COLO668 (cell line): Measurements from ENCODE around the gene DCLK3.
A peak's percentile ranks its signal among the peaks of the same experiment; 100 is the strongest.

ENCODE experiments used
- DNase-seq: peaks from one replicate; lab custom pipeline; 2025; ENCODE audit not compliant: unreplicated experiment; lab: John Stamatoyannopoulos, UW

Gene DCLK3, protein sequence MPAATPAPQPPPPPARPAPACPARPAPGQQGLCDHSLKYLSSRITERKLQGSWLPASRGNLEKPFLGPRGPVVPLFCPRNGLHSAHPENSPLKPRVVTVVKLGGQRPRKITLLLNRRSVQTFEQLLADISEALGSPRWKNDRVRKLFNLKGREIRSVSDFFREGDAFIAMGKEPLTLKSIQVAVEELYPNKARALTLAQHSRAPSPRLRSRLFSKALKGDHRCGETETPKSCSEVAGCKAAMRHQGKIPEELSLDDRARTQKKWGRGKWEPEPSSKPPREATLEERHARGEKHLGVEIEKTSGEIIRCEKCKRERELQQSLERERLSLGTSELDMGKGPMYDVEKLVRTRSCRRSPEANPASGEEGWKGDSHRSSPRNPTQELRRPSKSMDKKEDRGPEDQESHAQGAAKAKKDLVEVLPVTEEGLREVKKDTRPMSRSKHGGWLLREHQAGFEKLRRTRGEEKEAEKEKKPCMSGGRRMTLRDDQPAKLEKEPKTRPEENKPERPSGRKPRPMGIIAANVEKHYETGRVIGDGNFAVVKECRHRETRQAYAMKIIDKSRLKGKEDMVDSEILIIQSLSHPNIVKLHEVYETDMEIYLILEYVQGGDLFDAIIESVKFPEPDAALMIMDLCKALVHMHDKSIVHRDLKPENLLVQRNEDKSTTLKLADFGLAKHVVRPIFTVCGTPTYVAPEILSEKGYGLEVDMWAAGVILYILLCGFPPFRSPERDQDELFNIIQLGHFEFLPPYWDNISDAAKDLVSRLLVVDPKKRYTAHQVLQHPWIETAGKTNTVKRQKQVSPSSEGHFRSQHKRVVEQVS

DNA sequence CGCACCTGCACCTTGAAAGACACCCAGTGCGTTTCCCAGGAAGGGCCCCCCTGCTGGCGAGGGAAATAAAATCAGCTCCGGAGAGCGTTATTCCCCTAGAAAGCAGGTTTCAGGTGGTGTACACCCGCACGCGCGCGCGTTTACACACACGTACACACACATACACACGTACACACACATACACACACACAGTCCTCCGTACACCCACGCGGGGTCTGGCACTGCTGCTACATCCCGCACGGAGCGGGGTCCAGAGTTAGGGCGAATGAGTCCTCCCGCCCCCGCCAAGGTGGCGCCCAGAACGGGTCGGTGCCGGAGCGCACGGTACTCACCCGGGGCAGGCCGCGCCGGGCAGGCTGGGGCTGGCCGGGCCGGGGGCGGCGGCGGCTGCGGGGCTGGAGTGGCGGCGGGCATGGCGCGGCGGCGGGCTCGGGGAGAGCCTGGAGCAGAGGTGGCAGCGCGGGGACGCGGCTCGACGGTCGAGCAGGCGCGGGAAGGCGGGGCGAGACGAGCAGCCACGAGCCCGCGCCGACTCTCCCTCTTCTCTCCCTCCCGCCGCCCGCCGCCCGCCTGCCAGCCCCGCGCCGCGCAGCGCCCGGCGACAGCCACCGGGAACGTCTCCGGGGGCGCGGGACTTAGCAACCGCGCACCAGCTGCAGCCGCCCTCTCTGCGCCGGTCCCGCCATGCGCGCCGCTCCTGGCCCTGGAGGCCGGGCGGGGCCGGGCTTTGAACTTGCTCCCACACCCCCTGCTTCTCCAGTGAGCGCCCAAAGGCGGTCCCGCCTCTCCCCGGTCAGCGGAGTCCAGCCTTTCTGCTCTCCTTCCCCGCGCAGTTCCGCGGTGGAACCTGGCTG, at the start of gene DCLK3:
DCLK3 (minus strand) TSS at position 704 of the 854 bp plus-strand sequence; CDS start at position 414, 290 bp downstream.
- DNase-seq = peak; percentile 51

DNA sequence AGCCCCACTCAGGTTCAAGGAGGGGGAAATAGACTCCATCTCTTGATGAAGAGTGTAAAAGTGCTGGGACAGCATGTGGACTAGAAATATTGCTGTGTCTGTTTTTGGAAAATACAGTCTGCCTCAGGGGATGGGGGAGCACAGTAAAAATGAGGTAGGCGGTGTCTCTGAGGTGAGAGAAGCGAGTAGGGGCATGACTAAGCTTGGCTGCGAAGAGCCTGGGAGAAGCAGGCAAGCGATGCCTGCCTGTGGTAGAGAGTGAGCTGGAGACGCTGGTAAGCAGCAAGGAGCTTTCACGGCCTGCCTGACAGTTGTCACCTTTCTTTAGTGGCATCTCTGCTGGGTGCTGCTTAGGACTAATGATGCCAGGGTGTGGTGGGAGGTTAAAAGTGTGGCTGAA, 49.0 kb upstream of the DCLK3 start:
- DNase-seq = no peak

DNA sequence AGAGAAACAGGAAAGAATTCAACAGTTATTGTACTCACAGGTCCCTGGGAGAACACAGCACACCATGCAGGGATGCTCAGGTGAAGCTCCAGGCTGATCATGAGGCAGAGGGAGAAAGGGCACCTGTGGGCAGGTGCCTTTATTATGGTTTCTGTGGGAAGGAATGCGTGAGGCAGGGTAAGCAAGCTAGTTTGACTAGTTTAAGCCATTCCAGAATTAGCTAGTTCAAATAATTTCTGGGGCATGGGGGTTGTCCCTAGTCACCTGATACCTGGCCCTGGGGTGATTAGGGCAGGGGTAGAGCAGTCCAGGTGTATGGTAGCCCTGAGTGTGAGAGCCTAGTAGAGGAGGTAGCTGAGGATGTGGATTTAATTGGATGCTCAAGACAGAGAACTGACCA, 47.9 kb upstream of the DCLK3 start:
- DNase-seq = no peak

DNA sequence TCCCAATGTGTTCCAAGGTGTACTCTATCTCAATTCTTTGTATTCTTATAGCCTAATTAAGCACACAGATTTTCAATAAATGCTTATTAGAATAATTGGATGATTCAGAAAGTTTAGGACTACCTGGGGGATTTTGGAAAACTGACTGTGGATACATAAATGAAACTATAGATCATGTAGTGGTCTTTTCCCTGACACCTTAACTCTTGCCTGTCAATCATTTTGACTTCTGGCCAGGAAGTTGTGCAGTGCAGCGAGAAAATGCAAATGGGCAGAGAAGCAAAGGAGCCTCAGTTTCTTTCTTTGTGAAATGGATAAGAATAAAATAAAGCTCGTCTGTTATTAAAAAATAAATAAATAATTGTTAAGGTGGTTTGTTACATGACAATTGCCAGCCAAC, 47.4 kb upstream of the DCLK3 start:
- no peak for DNase-seq

DNA sequence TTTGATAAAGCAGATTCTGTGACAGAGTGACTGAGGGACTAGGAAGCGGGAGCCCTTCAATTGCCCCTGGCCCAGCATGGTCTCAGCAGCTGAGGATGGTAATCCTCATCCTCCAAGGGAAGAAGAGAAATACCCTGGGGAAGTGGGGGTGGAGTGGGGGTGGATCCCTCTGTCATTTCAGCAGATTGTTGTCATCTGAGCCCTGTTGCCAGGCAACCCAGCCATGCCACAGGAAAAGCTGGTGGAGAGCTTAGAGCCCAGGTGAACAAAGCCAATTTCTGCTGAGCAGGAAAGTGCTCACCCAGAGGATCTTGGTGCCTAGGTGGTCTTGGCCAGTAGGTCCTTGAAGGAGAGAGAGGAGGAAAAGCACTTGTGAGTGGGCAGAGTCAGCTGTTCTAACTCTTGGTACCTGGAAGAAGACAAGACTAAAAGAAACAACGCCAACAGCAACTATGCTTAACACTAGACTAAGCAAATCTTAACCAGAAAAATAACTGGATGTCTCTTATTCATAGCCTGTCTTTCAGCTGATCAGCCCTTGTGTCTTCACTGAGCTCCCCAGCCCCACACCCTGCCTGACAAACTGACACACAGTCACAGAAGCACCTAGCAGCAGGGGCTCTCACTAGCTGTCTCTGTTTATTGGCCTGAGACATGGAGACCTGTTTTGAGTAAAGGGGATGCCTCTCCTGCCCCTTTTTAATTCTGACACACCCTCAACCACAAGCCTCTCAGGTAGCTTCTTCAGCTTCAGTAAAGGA, 40.1 kb upstream of the DCLK3 start:
- peak; percentile 74 for DNase-seq

DNA sequence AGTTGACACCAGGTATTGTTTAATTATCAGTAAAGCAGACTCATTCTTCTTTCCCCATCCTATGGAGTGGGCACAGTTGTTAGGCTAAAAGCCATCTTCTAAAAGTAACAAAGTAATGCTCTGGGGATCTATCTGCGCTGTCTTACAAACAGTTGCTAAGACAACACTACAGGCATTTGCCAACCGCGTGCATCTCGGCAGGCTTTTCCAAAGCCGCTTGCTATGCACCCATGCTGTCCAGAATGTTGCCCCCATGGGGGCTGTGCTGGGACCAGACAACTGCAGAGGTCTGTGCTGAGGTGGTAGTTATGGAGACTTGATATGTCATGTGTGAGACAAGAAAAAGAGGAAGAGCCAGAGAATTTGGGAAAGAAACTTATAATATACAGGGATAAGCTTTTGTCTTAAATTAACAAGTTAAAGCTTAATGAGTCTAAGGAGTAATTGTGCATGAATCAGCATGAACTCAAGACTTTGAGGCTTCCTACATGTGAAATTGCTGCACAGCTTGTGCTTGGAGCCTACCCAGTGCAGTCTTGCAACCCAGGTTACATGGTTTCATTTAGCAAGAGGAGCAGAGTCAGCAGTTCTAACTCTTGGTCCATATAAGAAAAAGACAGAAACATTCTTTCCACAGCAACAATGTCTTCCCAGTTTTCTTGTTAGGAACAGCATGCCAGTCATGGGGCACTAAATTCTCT, 38.9 kb upstream of the DCLK3 start:
- DNase-seq = no peak

DNA sequence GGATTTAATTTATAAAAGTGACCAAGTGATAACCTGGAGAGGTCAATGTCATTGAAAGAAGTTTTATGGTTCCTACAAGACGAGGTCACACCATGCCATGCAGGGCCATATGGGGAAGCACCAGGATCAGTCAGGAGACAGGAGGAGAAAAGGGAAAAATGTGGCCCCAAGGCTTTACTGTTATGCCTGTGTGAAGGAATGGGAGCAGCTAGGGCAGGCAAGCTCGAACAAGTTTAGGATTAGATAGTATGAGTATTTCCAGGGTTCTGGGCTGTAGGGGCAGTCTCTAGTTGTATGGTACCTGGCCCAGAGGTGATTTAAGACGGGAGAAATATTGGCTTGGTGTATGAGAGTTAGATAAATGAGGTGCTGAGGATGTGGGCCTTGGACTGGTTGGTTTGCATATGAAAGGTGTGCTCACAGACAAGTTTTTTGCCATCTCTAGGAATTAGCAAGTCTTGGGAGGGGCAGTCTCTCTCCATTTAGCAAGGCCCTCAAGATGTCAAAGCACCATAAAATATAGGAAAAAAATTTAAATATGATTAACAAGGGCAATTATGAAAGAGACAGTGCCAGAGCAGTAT, 36.3 kb upstream of the DCLK3 start:
- no peak for DNase-seq

DNA sequence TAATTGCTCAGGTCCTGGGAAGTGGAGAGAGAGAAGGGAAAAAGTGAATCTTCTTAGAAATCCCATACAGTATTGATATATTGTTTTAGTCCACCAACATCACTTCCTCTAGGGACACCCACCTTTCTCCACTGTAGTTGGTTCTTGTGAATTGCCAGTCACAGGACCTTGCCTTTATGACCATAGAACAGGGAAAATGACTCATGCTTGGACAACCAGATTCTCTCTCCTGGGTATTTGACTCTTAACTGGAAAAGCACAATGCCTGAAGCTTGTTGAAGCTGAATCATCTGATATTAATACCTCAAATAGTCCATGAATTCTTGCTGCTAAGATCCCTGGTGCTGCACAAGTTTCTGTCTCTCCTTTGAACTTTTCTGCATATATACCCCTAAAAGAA, 32.5 kb upstream of the DCLK3 start:
- DNase-seq = no peak

DNA sequence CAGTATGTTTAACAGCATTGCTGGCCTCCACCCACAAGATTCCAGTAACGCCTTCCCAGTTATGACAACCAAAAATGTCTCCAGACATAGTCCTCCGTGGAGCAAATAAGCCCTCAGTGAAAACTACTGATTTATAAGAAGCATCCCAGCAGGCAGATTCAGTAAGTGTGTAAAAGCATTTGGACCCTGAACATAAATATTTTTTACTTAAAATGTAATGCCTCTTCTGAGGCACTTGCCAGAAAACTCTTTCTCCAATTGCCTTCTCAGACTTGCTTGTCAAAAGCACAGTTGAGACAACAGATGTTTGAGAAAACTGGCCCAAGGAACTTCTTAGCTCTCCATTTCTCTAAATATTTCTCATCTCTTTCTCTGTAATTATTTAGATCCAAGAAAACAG, 31.8 kb upstream of the DCLK3 start:
- no peak for DNase-seq

DNA sequence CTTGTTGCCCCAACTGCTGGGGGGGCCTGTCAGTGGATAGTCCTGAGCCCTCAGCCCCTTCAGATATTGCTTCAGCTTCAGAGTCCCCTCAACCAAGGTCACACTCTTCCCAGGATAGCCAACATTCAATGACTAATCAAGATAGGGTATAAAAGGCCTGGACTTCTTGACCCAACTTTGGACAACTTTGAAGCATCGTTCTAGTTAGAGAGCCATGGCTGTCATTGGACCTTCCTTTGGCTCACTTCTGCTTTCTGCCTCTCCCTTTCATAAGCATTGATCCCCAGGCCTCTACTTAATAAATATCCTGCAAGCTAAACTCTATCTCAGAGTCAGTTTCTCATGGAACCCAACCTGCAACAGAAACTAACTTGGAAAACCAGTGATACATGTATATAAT, 31.3 kb upstream of the DCLK3 start:
- DNase-seq = no peak

DNA sequence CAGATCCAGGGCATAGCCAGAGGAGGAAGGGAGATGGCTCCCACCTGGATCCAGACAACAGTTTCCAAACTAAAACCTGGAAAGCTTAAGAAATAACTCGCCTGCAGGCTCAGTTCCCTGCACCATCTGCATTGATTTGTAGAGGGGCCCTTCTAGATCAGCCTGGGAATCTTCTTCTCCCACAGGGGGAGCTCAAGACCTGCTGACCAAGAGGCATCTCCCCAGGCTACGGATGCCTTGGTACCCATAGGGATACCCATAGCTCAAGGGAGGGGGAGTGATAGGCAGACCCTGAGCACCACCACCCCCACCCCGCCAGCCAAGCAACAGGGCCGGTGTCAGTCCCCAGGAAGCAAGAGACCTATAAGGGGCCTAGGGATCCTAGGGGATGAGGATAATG, 28.0 kb upstream of the DCLK3 start:
- DNase-seq = peak; percentile 3

DNA sequence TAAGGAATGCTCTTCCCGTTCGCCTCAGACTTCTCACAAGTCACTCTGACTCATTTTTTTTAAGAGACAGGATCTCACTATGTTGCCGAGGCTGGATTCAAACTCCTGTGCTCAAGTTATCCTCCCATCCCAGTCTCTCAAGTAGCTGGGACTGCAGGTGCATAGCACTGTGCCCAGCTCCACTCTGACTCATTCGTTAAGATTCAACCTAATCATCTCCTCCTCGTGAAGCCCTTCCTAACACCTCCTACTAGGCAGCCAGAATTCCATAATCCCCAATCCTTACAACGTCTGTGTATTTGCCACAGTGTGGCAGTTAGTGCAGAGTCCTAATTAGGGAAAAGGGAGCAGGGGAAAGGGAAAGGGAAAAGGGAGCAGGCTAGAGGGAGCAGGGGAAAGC, 26.4 kb upstream of the DCLK3 start:
- DNase-seq = no peak

DNA sequence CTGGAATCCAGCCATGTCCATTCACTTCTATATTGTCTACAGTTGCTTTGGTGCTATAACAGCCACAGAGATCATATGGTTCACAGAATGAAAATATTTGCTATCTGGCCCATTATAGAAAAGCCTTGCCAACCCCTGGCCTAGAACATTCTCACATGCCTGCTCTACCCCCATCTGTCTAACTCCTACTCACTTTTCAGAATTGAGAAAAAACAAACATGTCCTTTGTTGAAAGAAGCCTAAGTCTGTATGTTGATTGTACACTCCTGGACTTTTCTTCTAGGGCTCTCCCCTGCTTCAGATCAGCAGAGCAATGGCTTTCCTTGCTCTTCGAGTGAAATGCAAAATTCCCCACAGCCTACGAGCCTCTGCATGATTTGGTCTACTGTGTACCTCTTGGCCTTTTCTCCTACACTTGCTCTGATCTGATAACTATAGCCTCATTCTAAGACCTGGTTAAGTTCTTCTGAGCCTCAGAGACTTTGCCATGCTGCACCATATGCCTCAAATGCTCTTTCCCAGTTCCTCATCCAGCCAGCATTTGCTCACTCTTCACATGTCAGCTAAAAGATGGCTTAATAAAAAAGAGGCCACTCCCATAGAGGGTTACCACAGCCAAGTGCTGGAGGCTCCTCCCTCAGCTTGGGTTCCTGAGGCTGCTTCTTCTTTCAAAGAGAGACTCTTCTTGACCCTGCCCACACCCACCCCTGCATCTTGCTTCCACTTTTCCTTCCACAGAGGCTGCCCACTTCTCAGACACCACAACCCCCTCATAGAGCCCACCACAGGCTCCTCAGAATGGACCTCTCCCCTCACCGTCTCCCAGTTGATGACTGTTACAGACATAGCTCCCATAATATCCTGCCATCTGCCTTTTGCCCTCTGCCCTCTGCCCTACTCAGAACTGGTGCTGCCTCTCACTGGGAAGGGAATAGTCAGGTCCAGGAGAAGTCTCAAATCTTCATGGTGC, 22.9 kb upstream of the DCLK3 start:
- DNase-seq = no peak

DNA sequence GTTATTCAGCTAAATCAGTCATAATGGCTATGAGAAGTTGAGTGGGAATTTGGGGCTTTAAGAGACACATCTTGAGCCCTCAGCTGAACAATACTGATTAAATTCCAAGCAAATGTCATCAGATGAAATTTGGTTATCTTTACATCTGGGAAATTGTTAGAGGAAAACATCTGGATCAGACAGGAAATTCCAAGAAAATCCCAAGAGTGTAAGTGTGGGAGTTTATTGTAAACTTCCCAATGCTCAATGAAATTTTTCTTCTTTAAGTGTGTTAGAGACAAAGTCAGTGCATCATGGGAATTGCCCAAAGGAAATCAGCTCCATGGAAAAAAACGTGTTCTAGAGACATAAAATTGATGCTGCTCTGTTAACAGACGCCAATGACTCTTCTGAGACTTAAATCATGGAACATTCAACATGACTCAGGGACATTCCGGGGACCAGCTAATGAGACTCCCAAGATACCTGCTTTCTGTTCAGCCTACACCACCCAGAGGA, 19.8 kb upstream of the DCLK3 start:
- no peak for DNase-seq

DNA sequence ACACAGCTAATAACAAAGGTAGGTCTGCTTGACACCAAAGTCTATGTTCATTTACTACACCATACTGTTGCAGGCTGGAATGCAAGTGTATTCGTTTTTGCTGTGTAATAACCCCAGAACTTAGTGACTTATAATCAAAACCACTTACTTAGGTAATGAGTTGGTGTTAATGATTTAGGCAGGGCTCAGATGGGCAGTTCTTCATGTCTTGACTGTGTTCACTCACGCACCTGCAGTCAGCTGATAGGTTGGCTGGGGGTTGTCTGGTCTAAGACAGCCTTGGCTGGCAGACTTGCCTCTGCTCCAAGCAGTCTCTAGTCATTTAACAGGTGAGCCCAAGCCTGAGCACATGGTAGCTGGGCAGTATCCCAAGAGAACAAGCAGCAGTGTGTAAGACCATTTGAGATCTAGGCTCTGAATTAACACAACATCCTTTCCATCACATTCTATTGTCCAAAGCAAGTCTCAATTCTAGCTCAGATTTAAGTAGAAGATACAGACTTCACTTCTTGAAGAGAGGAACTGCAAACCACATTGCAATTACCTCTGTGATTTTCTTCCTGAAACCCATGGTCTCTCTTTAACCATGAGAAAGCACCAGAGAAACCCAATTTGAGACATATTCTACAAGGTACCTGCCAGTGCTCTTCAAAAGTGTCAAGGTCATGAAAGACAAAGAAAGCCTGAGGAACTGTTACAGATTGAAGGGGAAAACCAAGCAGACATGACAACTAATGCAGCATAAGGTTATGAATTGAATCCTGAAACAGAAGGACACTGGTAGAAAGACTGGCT, 13.3 kb upstream of the DCLK3 start:
- no peak for DNase-seq

DNA sequence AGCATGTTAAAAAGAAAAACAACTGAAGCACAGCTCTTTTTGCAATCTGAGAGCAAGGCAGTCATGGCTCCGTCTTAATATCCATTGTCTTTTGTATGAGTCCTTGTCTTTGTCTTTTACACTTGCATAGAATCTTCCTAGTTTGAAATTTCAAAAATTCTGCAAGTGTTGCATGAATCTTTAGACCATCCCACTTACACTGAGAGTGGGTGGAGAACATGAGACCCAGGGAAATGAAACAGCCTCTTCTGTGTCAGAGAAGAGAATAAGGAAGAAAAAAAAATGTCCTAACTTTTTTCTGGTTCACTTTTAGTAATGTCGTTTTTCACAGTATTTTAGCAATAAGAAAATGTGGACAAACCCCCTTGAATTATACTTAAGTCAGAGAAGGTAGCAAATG, 12.1 kb upstream of the DCLK3 start:
- DNase-seq = no peak

DNA sequence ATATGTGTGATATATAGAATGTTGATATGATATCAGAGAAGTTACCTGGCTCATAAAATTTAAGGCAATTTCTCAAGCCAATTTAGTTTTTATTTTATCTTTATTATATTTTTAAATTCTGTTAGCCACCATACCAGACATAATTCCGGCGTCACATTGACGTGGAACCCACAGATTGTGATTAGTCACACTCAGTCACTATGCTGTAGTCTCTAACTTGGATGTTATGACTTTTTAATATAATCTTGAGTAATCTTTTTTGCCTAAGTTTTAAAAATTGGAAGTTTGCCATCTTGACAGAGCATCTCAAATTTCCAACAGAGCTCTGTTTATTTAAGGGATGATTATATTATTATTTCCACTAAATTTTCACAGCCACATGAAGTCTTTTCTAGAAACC, 9.7 kb upstream of the DCLK3 start:
- DNase-seq = no peak

DNA sequence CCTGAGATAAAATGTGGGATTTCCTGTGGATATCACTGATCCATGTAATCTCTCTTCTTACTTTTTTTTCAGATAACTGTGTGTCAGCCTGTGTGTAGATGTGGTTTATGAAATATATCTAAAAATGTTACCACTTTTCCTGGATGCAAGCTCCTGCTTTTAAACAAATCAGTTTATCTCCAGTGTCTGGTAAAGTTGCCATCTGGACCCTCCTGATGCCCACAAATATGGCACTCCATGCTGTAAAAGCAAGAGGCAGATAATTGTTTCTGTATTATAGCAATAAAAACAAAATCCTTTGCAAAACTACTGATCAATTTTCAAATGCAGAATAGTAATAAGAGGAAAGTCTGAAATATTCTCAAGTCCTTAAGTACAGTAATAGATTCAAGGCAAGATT, 7.6 kb upstream of the DCLK3 start:
- no peak for DNase-seq
